C4-2B (cell line): Measurements from ENCODE around the gene C15orf39.

Source experiments
- ZFX ChIP-seq: fragments of 450-650 bp; IDR thresholded peaks from 2 replicates; pipeline ENCODE4 v1.6.1; 2017
- TF ChIP-seq, protein P1 (sequence below): fragments of 450-650 bp; conservative IDR thresholded peaks from 2 replicates; pipeline ENCODE4 v1.5.1; 2017; ENCODE audit warnings: mild to moderate bottlenecking

DNA sequence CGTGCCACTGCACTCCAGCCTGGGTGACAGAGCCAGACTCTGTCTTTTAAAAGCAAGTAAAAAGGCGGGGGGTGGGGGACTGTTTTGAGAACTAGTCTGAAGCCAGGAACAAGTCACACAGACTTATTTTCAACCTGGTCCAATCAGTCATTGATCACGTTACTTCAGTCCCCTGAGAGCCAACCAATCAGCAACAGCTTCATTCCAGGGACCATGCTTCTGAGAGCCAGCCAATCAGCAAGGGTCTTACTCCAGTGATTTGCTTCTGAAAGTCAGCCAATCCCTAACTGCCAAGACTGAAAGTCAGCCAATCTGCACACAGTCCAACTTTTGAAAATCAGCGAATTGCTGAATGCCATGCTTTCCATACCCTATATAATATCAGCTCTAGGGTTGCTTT, 48.6 kb upstream of the C15orf39 start:
- TF ChIP-seq, protein P1, sequence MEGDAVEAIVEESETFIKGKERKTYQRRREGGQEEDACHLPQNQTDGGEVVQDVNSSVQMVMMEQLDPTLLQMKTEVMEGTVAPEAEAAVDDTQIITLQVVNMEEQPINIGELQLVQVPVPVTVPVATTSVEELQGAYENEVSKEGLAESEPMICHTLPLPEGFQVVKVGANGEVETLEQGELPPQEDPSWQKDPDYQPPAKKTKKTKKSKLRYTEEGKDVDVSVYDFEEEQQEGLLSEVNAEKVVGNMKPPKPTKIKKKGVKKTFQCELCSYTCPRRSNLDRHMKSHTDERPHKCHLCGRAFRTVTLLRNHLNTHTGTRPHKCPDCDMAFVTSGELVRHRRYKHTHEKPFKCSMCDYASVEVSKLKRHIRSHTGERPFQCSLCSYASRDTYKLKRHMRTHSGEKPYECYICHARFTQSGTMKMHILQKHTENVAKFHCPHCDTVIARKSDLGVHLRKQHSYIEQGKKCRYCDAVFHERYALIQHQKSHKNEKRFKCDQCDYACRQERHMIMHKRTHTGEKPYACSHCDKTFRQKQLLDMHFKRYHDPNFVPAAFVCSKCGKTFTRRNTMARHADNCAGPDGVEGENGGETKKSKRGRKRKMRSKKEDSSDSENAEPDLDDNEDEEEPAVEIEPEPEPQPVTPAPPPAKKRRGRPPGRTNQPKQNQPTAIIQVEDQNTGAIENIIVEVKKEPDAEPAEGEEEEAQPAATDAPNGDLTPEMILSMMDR: no peak
- TF ChIP-seq ZFX: no peak
